A549 (cell line): ENCODE results near the gene CHCT1.

ENCODE experiments used
- CBX2 ChIP-seq: fragments of 200-600 bp; sonication (generic); IDR thresholded peaks from 2 replicates; pipeline ENCODE4 v1.6.1; 2016; ENCODE audit warnings: low read depth, mild to moderate bottlenecking, borderline replicate concordance
- CEBPB ChIP-seq, 2 experiments: fragments of >200 bp in 1 of 2; sonication (Bioruptor Twin) in 1 of 2; formaldehyde crosslinking in 1 of 2; IDR thresholded peaks; 2 replicates each; pipeline ENCODE4 v1.6.1; 2012 to 2016
- CHD2 ChIP-seq: fragments of 150-350 bp; IDR thresholded peaks from 2 replicates; pipeline ENCODE4 v1.6.1; 2014; ENCODE audit warnings: low read length; ENCODE audit not compliant: partially characterized antibody
- CTCF ChIP-seq: fragments of >200 bp; sonication (Bioruptor Twin); formaldehyde crosslinking; IDR thresholded peaks from 3 replicates; pipeline ENCODE4 v1.5.1; 2016
- ELK1 ChIP-seq: fragments of 150-350 bp; IDR thresholded peaks from 2 replicates; pipeline ENCODE4 v1.6.1; 2014; ENCODE audit warnings: low read depth, mild to moderate bottlenecking, low read length
- EP300 ChIP-seq, 2 experiments: fragments of >200 bp; sonication (Bioruptor Twin); formaldehyde crosslinking; IDR thresholded peaks; 2 replicates in 1 of 2; 3 replicates in 1 of 2; pipeline ENCODE4 v1.6.1; 2016 to 2017
- KDM5A ChIP-seq: fragments of 200-600 bp; sonication (generic); IDR thresholded peaks from 2 replicates; pipeline ENCODE4 v1.6.1; 2016; ENCODE audit warnings: antibody characterized with exemption, mild to moderate bottlenecking
- MAX ChIP-seq: IDR thresholded peaks from 2 replicates; pipeline ENCODE4 v1.6.1; 2012
- MYC ChIP-seq: IDR thresholded peaks from 2 replicates; pipeline ENCODE4 v1.6.1; 2012; ENCODE audit warnings: mild to moderate bottlenecking, inconsistent platforms, low read length, improper control_type of control experiment, borderline replicate concordance
- POLR2A ChIP-seq: IDR thresholded peaks from 2 replicates; pipeline ENCODE4 v1.6.1; 2012; ENCODE audit warnings: mild to moderate bottlenecking, low read length
- SREBF2 ChIP-seq: fragments of 450-650 bp; IDR thresholded peaks from 2 replicates; pipeline ENCODE4 v1.6.1; 2014; ENCODE audit warnings: mild to moderate bottlenecking, moderate library complexity

GRCh38 chr17:60393840-60394723 lies 28.2 kb upstream of the CHCT1 start:
- TF ChIP-seq CTCF, result no peak
- TF ChIP-seq EP300 (IDR thresholded peaks at IDR 0.05), result no peak
- TF ChIP-seq CBX2, result no peak
- TF ChIP-seq SREBF2, result no peak
- TF ChIP-seq POLR2A, result no peak
- no peak for TF ChIP-seq ELK1
- no peak for TF ChIP-seq KDM5A
- TF ChIP-seq MAX, result no peak
- no peak for TF ChIP-seq CEBPB (IDR thresholded peaks at IDR 0.05)
- TF ChIP-seq MYC, result no peak
- no peak for TF ChIP-seq CHD2
